Measurements from ENCODE around the gene TBC1D16.

Gene TBC1D16

GRCh38 chr17:80063830-80064585 lies 28.3 kb upstream of the TBC1D16 start:
- no peak for TF ChIP-seq CTCF (conservative IDR thresholded peaks at IDR 0.05)
- no peak for TF ChIP-seq ZFX (IDR thresholded peaks at IDR 0.05)
- peak overlapping the region; percentile 11 for H3K27ac ChIP-seq

- no peak overlapping the region for H3K27ac ChIP-seq
- TF ChIP-seq CTCF (conservative IDR thresholded peaks at IDR 0.05): no peak
- TF ChIP-seq ZFX (IDR thresholded peaks at IDR 0.05): no peak
These were observed 25.7 kb upstream of the TBC1D16 start for GRCh38 chr17:80061421-80061820.

- TF ChIP-seq CTCF (conservative IDR thresholded peaks at IDR 0.05): no peak
- TF ChIP-seq ZFX (IDR thresholded peaks at IDR 0.05): no peak
- no peak overlapping the region for H3K27ac ChIP-seq
These were observed 25.0 kb upstream of the TBC1D16 start for GRCh38 chr17:80060644-80061043.

- TF ChIP-seq CTCF (conservative IDR thresholded peaks at IDR 0.05) (no peak), ZFX (IDR thresholded peaks at IDR 0.05) (no peak)
These were observed 22.8 kb upstream of the TBC1D16 start for GRCh38 chr17:80058311-80058955.

GRCh38 chr17:80055597-80055996 lies 19.9 kb upstream of the TBC1D16 start:
- TF ChIP-seq ZFX (IDR thresholded peaks at IDR 0.05) (no peak), CTCF (conservative IDR thresholded peaks at IDR 0.05) (no peak)
- H3K27ac ChIP-seq: no peak overlapping the region

More at GRCh38 chr17:80058311-80058955, 22.8 kb upstream of the TBC1D16 start:
- no peak overlapping the region for H3K27ac ChIP-seq

GRCh38 chr17:80053102-80053501 lies 17.4 kb upstream of the TBC1D16 start:
- H3K27ac ChIP-seq: no peak overlapping the region; the same call in 1 of the 2 replicates
- no peak for TF ChIP-seq CTCF (conservative IDR thresholded peaks at IDR 0.05)
- no peak for TF ChIP-seq ZFX (IDR thresholded peaks at IDR 0.05)

GRCh38 chr17:80051681-80052080 lies 16.0 kb upstream of the TBC1D16 start:
- TF ChIP-seq ZFX (IDR thresholded peaks at IDR 0.05): no peak
- TF ChIP-seq CTCF (conservative IDR thresholded peaks at IDR 0.05): no peak
- no peak overlapping the region for H3K27ac ChIP-seq

Measured in C4-2B (cell line).